HCT116 (cell line): Measurements from ENCODE around the gene POLH. TPM values are rescaled to one million over a fixed set of nuclear protein-coding genes. Genes with fewer than 3 reads are reported as not detected.

Experiments
- ATAC-seq: fragments of 200-7000 bp; cut with Tn5 transposase; 2 replicates; pipeline ENCODE4 v1.9.1; 2020; ENCODE audit warnings: mild to moderate bottlenecking, moderate library complexity
- BruUV-seq: library from RNA; stranded (reverse); fragments of 400-500 nt; replicated peaks from 2 replicates; lab custom pipeline; 2021; lab: Mats Ljungman, UMichigan
- CTCF ChIA-PET: fragments of 300-600 bp; sonication (Branson Sonifier 250); formaldehyde crosslinking; loops from one replicate; lab custom pipeline; 2021; ENCODE audit warnings: antibody characterized with exemption; lab: Charles Lee
- POLR2A ChIA-PET: fragments of 300-600, 350-600 bp; sonication (Branson Sonifier 250); formaldehyde crosslinking; loops from one replicate; lab custom pipeline; 2021; ENCODE audit warnings: antibody characterized with exemption; lab: Charles Lee
- RAD21 ChIA-PET, 2 experiments: fragments of 300-600 bp; sonication (Branson Sonifier 250); formaldehyde crosslinking; loops; one replicate each; lab custom pipeline; 2023; ENCODE audit warnings: low total read pairs in 2 of 2; ENCODE audit not compliant: uncharacterized antibody in 2 of 2, unreplicated experiment in 2 of 2, low non-redundant PET in 1 of 2; lab: Charles Lee
- DNase-seq: peaks from one replicate; pipeline ENCODE4 v3.0.0-alpha.2; 2010; ENCODE audit warnings: low read depth, low spot score
- H2AFZ ChIP-seq: fragments of 200-600 bp; shearing (Covaris generic), sonication (generic); 2 replicates; pipeline ENCODE4 v1.6.1; 2017; ENCODE audit warnings: low read depth, mixed run types, mixed read lengths, antibody characterized with exemption, low read length; ENCODE audit not compliant: poor library complexity, severe bottlenecking
- H3K27ac ChIP-seq: 2 replicates; pipeline ENCODE4 v1.5.1; 2012; ENCODE audit warnings: low read depth, low read length
- H3K27me3 ChIP-seq: fragments of 200-600 bp; sonication (generic); 2 replicates; pipeline ENCODE4 v1.6.1; 2016; ENCODE audit warnings: mixed run types, low read length, mixed read lengths; ENCODE audit not compliant: insufficient read depth
- H3K36me3 ChIP-seq, 2 experiments: fragments of 200-500 bp in 1 of 2; fragments of 200-600 bp in 1 of 2; sonication (Bioruptor generic) in 1 of 2; sonication (generic) in 1 of 2; 2 replicates each; pipeline versions ENCODE4 v1.5.1 to v1.6.1; 2014 to 2016; ENCODE audit warnings: low read length in 2 of 2, inconsistent platforms in 1 of 2, mixed read lengths in 1 of 2, mixed run types in 1 of 2; ENCODE audit not compliant: insufficient read depth in 2 of 2, control insufficient read depth in 1 of 2
- H3K4me1 ChIP-seq, 2 experiments: fragments of 200-600 bp in 1 of 2; sonication (generic) in 1 of 2; 2 replicates each; pipeline versions ENCODE4 v1.5.1 to v1.6.1; 2012 to 2017; ENCODE audit warnings: low read length in 2 of 2, inconsistent platforms in 1 of 2, mild to moderate bottlenecking in 1 of 2, mixed read lengths in 1 of 2, mixed run types in 1 of 2, moderate library complexity in 1 of 2; ENCODE audit not compliant: insufficient read depth in 2 of 2, control insufficient read depth in 1 of 2
- H3K4me2 ChIP-seq: fragments of 200-600 bp; sonication (generic); 2 replicates; pipeline ENCODE4 v1.6.1; 2017; ENCODE audit warnings: mixed run types, low read length, mixed read lengths
- H3K4me3 ChIP-seq, 2 experiments: fragments of 200-600 bp in 1 of 2; sonication (generic) in 1 of 2; replicated peaks in 1 of 2; 2 replicates each; pipeline ENCODE4 v1.5.1; 2011 to 2016; ENCODE audit warnings: low read length in 2 of 2, control low read depth in 1 of 2, low read depth in 1 of 2, mild to moderate bottlenecking in 1 of 2, mixed read lengths in 1 of 2, mixed run types in 1 of 2
- H3K79me2 ChIP-seq: fragments of 200-600 bp; sonication (generic); 2 replicates; pipeline ENCODE4 v1.6.1; 2017; ENCODE audit warnings: mild to moderate bottlenecking, mixed run types, low read length, moderate library complexity, mixed read lengths; ENCODE audit not compliant: insufficient read depth
- H3K9ac ChIP-seq: fragments of 200-600 bp; sonication (generic); 2 replicates; pipeline ENCODE4 v1.6.1; 2016; ENCODE audit warnings: low read length, mixed read lengths
- H3K9me2 ChIP-seq: fragments of 200-600 bp; sonication (generic), shearing (Covaris generic); 2 replicates; pipeline ENCODE4 v1.6.1; 2017; ENCODE audit warnings: mixed run types, mild to moderate bottlenecking, moderate library complexity; ENCODE audit not compliant: insufficient read depth
- H3K9me3 ChIP-seq, 2 experiments: fragments of 200-500 bp in 1 of 2; fragments of 200-600 bp in 1 of 2; sonication (Bioruptor generic) in 1 of 2; sonication (generic) in 1 of 2; 2 replicates each; pipeline ENCODE4 v1.6.1; 2014 to 2017; ENCODE audit warnings: low read length in 2 of 2, mixed read lengths in 2 of 2, inconsistent platforms in 1 of 2, low read depth in 1 of 2, mild to moderate bottlenecking in 1 of 2, mixed run types in 1 of 2, moderate library complexity in 1 of 2; ENCODE audit not compliant: control insufficient read depth in 1 of 2, insufficient read depth in 1 of 2
- H4K20me1 ChIP-seq: fragments of 200-600 bp; sonication (generic), shearing (Covaris generic); 2 replicates; pipeline ENCODE4 v1.6.1; 2017; ENCODE audit warnings: mixed run types, mild to moderate bottlenecking, moderate library complexity; ENCODE audit not compliant: insufficient read depth
- CBX3 ChIP-seq: IDR thresholded peaks from 2 replicates; pipeline ENCODE4 v1.6.1; 2012; ENCODE audit warnings: low read depth
- CEBPB ChIP-seq: IDR thresholded peaks from 2 replicates; pipeline ENCODE4 v1.6.1; 2012; ENCODE audit warnings: low read depth
- EZH2 ChIP-seq: fragments of 200-600 bp; sonication (generic); IDR thresholded peaks from 2 replicates; pipeline ENCODE4 v1.6.1; 2017; ENCODE audit warnings: antibody characterized with exemption, mixed run types
- EZH2phosphoT487 ChIP-seq: fragments of 200-600 bp; IDR thresholded peaks from 2 replicates; pipeline ENCODE4 v1.6.1; 2018; ENCODE audit warnings: antibody characterized with exemption, borderline replicate concordance
- FOSL1 ChIP-seq: IDR thresholded peaks from 2 replicates; pipeline ENCODE4 v1.6.1; 2012; ENCODE audit warnings: low read depth
- MAX ChIP-seq: IDR thresholded peaks from 2 replicates; pipeline ENCODE4 v1.6.1; 2012
- POLR2AphosphoS5 ChIP-seq: IDR thresholded peaks from 2 replicates; pipeline ENCODE4 v1.6.1; 2011; ENCODE audit warnings: mild to moderate bottlenecking, low read depth, low read length, moderate library complexity
- RAD21 ChIP-seq: IDR thresholded peaks from 2 replicates; pipeline ENCODE4 v1.6.1; 2012; ENCODE audit warnings: low read depth, mild to moderate bottlenecking
- SP1 ChIP-seq: IDR thresholded peaks from 2 replicates; pipeline ENCODE4 v1.6.1; 2012; ENCODE audit warnings: low read depth
- TCF7L2 ChIP-seq: IDR thresholded peaks from 2 replicates; pipeline ENCODE4 v1.7.0; 2011; ENCODE audit warnings: borderline replicate concordance, inconsistent platforms; ENCODE audit not compliant: insufficient read depth, insufficient read length; ENCODE audit errors: extremely low read depth
- YY1 ChIP-seq: IDR thresholded peaks from 2 replicates; pipeline ENCODE4 v1.6.1; 2011; ENCODE audit warnings: low read length, low read depth, moderate library complexity, mild to moderate bottlenecking; ENCODE audit not compliant: insufficient replicate concordance; ENCODE audit errors: extremely low read depth
- ZFX ChIP-seq: fragments of 450-650 bp; IDR thresholded peaks from 2 replicates; pipeline ENCODE4 v1.6.1; 2017
- ZNF274 ChIP-seq: fragments of 200-500 bp; sonication (Bioruptor generic); IDR thresholded peaks from 2 replicates; pipeline ENCODE4 v1.6.1; 2014; ENCODE audit warnings: mild to moderate bottlenecking, low read depth, low read length, inconsistent platforms
- intact Hi-C: fragments of 100-400 bp; cut with micrococcal nuclease; formaldehyde crosslinking; loops from 2 replicates; pipeline ENCODE4 v1.10.0; 2022
- total RNA-seq: library from RNA; stranded (reverse); gene quantifications from one replicate; pipeline ENCODE4 v1.2.1, GENCODE V29; 2021; ENCODE audit not compliant: unreplicated experiment
- TF ChIP-seq, protein P1 (sequence below): IDR thresholded peaks from 2 replicates; pipeline ENCODE4 v1.6.1; 2011; ENCODE audit warnings: mild to moderate bottlenecking, low read length, moderate library complexity; ENCODE audit not compliant: insufficient replicate concordance; ENCODE audit errors: extremely low read depth
- TF ChIP-seq, protein P2 (sequence below): IDR thresholded peaks from 2 replicates; pipeline ENCODE4 v1.6.1; 2012

Gene POLH
- total RNA-seq, 1 experiment from 2014 or later = 20.6 TPM

GRCh38 chr6:43544461-43544860 lies 31.5 kb upstream of the POLH start:
- RAD21 ChIA-PET = no interaction called here
- H3K27ac ChIP-seq = no peak overlapping the region
- no peak overlapping the region for H3K9ac ChIP-seq
- BruUV-seq = no TSS peak
- no peaks in the 10 kb centered on the region for H3K9me3 ChIP-seq
- no peak for ATAC-seq
- CTCF ChIA-PET = no interaction called here
- no peaks in the 10 kb centered on the region for H3K9me2 ChIP-seq
- H3K4me3 ChIP-seq = no peak overlapping the region
- POLR2A ChIA-PET = no interaction called here
- peaks cover 57 to 61% of the 10 kb centered on the region in 2 experiments for H3K36me3 ChIP-seq
- TF ChIP-seq MAX (no peak), ZFX (no peak), POLR2AphosphoS5 (no peak), TCF7L2 (no peak), CBX3 (no peak)
- TF ChIP-seq, protein P1, sequence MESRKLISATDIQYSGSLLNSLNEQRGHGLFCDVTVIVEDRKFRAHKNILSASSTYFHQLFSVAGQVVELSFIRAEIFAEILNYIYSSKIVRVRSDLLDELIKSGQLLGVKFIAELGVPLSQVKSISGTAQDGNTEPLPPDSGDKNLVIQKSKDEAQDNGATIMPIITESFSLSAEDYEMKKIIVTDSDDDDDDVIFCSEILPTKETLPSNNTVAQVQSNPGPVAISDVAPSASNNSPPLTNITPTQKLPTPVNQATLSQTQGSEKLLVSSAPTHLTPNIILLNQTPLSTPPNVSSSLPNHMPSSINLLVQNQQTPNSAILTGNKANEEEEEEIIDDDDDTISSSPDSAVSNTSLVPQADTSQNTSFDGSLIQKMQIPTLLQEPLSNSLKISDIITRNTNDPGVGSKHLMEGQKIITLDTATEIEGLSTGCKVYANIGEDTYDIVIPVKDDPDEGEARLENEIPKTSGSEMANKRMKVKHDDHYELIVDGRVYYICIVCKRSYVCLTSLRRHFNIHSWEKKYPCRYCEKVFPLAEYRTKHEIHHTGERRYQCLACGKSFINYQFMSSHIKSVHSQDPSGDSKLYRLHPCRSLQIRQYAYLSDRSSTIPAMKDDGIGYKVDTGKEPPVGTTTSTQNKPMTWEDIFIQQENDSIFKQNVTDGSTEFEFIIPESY = no peak
- no peaks in the 10 kb centered on the region for H3K4me1 ChIP-seq
- no peak overlapping the region for H2AFZ ChIP-seq
- H3K4me2 ChIP-seq = no peak overlapping the region
- no peaks in the 10 kb centered on the region for H4K20me1 ChIP-seq
- H3K27me3 ChIP-seq = no peaks in the 10 kb centered on the region
- intact Hi-C loops = no loop called here
- no peak for DNase-seq
- peaks cover 17% of the 10 kb centered on the region for H3K79me2 ChIP-seq

GRCh38 chr6:43547222-43547621 lies 28.8 kb upstream of the POLH start:
- ChIA-PET RAD21 (no interaction called here), CTCF (no interaction called here), POLR2A (no interaction called here)
- intact Hi-C loops = no loop called here
- no peaks in the 10 kb centered on the region for H3K27me3 ChIP-seq
- no TSS peak for BruUV-seq
- H3K79me2 ChIP-seq = peaks cover 17% of the 10 kb centered on the region; the same call in 1 of the 2 replicates
- no peaks in the 10 kb centered on the region for H4K20me1 ChIP-seq
- no peaks in the 10 kb centered on the region for H3K9me2 ChIP-seq
- no peak overlapping the region for H3K9ac ChIP-seq
- no peak overlapping the region for H3K4me2 ChIP-seq
- H3K4me3 ChIP-seq = no peak overlapping the region
- DNase-seq (no peak), ATAC-seq (no peak)
- H3K9me3 ChIP-seq = no peaks in the 10 kb centered on the region
- H3K4me1 ChIP-seq = no peaks in the 10 kb centered on the region
- no peak for TF ChIP-seq TCF7L2
- no peak for TF ChIP-seq RAD21
- TF ChIP-seq CEBPB = no peak
- no peak for TF ChIP-seq YY1
- TF ChIP-seq SP1 = no peak
- TF ChIP-seq CBX3 = no peak
- no peak for TF ChIP-seq EZH2phosphoT487
- no peak for TF ChIP-seq FOSL1
- TF ChIP-seq, protein P2, sequence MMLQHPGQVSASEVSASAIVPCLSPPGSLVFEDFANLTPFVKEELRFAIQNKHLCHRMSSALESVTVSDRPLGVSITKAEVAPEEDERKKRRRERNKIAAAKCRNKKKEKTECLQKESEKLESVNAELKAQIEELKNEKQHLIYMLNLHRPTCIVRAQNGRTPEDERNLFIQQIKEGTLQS = no peak
- no peak for TF ChIP-seq ZNF274
- TF ChIP-seq EZH2 = no peak
- TF ChIP-seq, all 23 proteins: peak for 0
- Histone ChIP-seq H2AFZ (no peak overlapping the region), H3K36me3 (peaks cover 59 to 75% of the 10 kb centered on the region in 2 experiments), H3K27ac (no peak overlapping the region)
